Omental fat pad (tissue), 4 donors: ENCODE measurements around the gene SPARC. TPM values are rescaled to one million over a fixed set of nuclear protein-coding genes. Genes with fewer than 3 reads are reported as not detected.

ENCODE experiments used
- ATAC-seq: fragments of 150-250 bp; one replicate; pipeline ENCODE4 v1.9.1; 2016; ENCODE audit warnings: mild to moderate bottlenecking, moderate library complexity; ENCODE audit not compliant: low FRiP score
- DNase-seq: peaks from one replicate; pipeline ENCODE4 v3.0.0-alpha.2; 2019; ENCODE audit warnings: low spot score
- total RNA-seq, 4 donors: library from RNA; depleted of rRNA; stranded (reverse); fragments of >200 nt; gene quantifications; one replicate each; pipeline ENCODE4 v1.1.0, GENCODE V29; 2016
- TF ChIP-seq, protein P1 (sequence below), 3 donors: fragments of 450-650 bp; IDR thresholded peaks; one replicate each; pipeline ENCODE4 v1.5.1; 2016 to 2017; ENCODE audit warnings: antibody characterized with exemption in 3 of 3, mild to moderate bottlenecking in 3 of 3, moderate library complexity in 2 of 3

SPARC gene
- total RNA-seq, 4 donors from 2014 or later, result 579 to 1,303 (median 656) TPM

DNA sequence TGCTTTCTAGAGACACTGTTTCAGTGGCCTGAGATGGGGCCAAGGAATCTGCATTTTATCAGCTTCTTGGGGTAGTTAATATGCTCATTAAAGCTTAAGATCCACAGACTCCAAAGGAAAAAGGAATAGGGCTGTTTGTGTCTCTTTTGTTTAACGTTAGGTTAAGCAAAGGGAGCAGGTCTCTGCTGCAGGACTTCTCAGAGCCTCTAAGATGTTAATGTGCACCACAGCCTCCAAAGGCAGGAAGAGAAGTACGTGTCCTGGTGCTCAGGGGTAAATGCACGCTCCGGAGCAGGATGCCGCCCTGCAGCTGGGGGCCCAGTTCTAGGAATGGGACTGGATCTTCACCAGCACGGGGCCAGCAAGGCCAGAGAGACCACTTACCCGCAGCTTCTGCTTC lies 19.6 kb downstream of the SPARC start:
- TF ChIP-seq, protein P1, sequence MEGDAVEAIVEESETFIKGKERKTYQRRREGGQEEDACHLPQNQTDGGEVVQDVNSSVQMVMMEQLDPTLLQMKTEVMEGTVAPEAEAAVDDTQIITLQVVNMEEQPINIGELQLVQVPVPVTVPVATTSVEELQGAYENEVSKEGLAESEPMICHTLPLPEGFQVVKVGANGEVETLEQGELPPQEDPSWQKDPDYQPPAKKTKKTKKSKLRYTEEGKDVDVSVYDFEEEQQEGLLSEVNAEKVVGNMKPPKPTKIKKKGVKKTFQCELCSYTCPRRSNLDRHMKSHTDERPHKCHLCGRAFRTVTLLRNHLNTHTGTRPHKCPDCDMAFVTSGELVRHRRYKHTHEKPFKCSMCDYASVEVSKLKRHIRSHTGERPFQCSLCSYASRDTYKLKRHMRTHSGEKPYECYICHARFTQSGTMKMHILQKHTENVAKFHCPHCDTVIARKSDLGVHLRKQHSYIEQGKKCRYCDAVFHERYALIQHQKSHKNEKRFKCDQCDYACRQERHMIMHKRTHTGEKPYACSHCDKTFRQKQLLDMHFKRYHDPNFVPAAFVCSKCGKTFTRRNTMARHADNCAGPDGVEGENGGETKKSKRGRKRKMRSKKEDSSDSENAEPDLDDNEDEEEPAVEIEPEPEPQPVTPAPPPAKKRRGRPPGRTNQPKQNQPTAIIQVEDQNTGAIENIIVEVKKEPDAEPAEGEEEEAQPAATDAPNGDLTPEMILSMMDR (IDR thresholded peaks at IDR 0.05), result no peak
- ATAC-seq, result no peak
- no peak for DNase-seq

GRCh38 chr5:151665613-151666012 lies 21.1 kb downstream of the SPARC start:
- TF ChIP-seq, protein P1 (IDR thresholded peaks at IDR 0.05), result no peak
- DNase-seq, result no peak
- ATAC-seq, result no peak

GRCh38 chr5:151664694-151665585 lies 21.8 kb downstream of the SPARC start:
- DNase-seq (no peak), ATAC-seq (no peak)
- TF ChIP-seq, protein P1 (IDR thresholded peaks at IDR 0.05), result no peak

DNA sequence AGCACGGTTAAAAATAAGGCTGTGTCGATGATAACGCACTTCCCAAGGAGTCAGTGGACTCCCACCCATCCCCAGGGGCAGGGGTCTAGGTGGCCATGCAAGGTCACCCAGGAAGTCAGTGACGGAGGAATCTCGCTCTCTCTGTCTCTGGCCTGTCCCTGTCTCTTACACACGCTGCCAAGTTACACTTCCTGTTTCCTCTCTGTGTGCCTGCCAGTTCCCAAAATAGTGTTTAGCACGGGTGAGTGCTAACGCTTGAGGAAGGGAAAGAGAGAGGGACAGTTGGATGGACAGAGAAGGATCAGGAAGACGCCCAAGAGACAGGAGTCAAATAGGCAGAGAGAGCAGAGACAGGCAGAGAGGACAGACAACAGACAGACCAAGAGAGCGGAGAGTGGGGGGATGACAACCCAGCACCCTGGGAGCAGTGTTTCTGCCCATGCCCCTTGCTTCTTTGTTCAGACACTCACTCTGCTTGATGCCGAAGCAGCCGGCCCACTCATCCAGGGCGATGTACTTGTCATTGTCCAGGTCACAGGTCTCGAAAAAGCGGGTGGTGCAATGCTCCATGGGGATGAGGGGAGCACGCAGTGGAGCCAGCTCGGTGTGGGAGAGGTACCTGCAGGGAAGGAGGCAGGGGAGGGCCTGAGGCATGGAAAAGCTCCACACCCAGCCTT lies 23.0 kb downstream of the SPARC start:
- DNase-seq (no peak), ATAC-seq (no peak)
- TF ChIP-seq, protein P1 (IDR thresholded peaks at IDR 0.05), result no peak

- DNase-seq (no peak), ATAC-seq (no peak)
- TF ChIP-seq, protein P1 (IDR thresholded peaks at IDR 0.05), result no peak
These were observed 23.9 kb downstream of the SPARC start for GRCh38 chr5:151662805-151663204.

- no peak for ATAC-seq
- TF ChIP-seq, protein P1 (IDR thresholded peaks at IDR 0.05), result no peak
- DNase-seq, result no peak
These were observed 24.6 kb downstream of the SPARC start for GRCh38 chr5:151661968-151662732.
